ELF-1 (cell line): Measurements from ENCODE around the gene MSLN.
A peak's percentile ranks its signal among the peaks of the same experiment; 100 is the strongest.

ENCODE experiments used
- DNase-seq: peaks from one replicate; pipeline ENCODE4 v3.0.0-alpha.2; 2016; ENCODE audit warnings: low read depth, low spot score

MSLN gene

DNA sequence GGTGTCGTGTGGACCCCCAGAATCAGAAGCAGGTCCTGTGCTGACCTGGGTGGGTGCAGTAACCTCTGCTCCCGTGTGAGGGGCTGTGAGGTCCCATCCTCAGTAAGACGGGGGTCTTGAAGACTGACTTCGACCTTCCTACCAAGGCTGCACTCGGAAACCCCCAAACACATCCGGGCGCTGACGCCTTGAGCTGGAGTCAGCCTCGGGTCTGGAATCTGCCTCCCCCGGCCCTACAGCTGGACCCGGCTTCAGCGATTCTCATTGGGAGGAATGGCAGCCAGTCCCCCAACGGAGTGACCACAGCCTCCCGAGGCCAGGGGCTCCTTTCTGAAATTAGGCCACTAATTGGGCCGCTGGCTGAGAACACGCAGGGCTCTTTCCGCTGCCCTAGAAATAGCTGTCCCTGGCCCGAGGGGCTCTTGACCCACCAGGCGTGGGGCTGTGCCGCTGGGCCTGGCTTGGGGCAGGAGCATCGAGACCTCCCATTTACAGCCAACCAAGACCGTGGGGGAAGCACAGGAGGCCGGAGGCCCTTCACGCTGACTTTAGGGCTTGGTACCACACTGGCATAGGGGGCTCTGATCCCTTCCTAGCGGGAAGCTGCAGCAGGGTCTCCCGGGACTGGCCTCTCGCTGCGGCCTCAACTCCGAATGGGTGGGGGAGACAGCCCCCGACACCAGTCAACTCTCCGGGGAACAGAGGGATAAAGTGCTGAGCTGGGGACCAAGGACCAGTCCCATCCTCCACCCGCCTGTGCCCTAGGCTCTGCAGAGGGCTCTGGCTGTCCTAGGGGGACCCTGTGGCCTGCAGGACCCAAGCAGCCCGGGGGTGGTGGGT is 42.6 kb downstream of the MSLN start:
- DNase-seq: peak; percentile 41

DNA sequence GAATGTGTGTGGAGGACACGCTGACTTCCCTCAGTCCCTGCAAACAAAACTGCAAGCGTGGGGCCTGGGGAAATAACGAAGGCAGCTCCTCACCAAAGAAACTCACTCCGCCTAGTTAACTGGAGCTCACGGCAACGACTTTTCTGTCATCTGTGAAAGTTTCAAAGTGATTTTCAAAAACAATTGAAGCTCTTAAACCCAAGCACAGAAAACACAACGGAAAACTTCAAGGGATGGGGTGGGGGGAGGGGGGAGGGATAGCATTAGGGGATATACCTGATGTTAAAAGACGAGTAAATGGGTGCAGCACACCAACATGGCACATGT is 43.2 kb downstream of the MSLN start:
- no peak for DNase-seq

DNA sequence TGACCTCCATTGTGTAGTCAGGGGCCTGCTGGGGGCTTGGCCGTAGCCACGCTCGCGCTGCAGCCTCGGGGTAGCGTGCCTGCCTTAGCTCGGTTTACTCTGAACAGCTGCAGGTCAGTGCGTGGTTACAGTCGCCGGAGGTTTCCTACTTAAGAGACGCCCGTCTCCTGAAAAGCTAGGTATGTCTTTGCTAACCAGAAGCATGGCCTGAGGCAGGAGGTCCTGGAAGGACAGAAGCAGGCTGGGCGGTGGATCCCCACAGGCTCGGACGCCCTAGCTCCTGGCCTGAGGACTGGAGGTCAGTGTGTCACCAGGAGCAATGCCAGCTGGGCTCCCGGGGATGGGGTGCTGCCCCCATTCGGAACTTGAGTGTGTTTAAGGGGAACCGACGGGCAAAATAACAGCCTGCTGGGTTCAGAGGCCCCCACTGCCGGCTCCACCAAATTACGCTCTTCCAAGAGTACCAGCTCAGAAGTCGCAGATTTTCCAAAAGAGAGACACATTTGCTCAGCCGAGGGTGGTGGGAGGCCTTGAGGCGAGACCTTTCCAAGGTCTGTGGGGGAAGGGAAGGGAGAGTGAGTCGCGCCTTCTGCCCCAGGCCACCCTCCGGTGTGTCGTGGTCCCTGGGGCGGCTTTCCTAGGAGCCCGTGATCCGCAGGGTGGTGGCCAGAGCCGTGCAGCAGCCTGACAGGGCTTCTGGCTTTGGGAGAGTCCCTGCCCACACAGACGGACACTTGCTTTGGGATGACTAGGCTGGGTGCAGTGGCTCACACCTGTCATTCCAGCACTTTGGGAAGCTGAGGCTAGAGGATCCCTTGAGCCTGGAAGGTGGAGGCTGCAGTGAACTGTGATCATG is 43.9 kb downstream of the MSLN start:
- peak; percentile 77 for DNase-seq

DNA sequence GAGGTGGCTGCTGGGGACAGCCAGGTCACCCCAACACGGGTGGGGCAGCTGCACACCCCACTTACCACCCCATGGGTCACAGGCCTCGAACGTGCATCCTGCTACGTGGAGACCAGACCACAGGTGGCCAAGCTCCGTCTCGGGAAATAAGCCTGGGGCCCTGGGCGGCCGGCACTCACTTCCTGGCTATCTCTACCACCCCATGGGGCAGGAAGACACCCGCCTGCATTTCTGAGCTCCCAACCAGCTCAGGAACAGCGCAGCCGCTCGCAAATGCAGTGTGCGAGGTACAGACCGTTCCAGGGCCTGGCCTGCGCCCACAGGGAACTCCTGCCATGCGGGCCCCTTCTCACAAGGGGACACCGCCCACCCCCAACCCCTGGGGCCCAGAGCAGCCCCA is 44.9 kb downstream of the MSLN start:
- DNase-seq: no peak

DNA sequence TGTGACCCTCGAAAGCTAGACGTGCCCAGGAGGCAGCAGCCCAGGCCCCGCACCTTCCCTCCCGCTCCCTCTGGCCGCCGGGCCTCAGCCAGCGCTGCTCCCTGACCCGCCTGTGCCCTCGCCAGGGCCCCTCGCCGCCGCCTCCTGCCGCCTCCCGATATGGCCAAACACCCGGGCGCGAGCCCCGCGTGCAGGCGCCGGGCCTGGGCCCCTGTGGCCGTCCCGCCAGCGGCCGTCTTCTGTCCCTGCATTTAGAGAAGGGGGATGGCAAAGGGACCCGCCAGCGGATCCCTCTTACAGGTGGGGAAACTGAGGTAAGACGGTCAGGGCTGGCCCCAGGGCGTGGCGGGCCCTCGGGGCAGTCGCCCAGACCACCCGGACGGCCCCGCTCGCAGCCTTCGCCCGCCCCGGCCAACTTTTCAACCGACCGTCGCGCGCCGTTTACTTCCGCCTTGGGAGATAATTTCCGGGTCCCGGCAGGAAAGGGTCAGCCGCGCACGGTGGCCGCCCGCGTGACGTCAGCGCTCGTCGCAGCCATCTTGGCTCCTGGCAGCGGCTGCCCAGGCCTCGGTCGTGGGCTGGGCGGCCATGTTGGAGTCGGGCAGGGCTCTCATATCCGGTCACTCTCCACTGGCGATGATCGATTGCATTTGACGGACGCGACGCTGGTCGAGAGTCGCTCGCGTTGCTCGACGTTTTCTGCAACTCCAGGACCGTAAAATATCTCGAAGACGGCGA is 47.0 kb downstream of the MSLN start:
- peak; percentile 97 for DNase-seq

DNA sequence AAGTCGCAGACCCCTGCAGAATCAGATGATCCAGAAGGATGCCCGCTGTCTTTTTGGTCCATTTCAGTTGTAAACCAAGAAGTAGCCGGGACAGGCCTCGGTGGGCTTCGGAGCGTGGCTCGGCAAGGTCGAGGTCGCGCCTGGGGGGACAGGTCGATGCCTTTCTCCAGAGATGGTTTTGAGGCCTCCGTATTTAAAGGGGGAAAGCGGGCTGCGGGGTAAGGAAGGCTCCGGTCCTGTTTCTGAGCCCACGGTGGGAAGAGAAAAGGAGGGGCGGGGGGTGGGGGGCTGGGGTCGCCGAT is 47.5 kb downstream of the MSLN start:
- no peak for DNase-seq

DNA sequence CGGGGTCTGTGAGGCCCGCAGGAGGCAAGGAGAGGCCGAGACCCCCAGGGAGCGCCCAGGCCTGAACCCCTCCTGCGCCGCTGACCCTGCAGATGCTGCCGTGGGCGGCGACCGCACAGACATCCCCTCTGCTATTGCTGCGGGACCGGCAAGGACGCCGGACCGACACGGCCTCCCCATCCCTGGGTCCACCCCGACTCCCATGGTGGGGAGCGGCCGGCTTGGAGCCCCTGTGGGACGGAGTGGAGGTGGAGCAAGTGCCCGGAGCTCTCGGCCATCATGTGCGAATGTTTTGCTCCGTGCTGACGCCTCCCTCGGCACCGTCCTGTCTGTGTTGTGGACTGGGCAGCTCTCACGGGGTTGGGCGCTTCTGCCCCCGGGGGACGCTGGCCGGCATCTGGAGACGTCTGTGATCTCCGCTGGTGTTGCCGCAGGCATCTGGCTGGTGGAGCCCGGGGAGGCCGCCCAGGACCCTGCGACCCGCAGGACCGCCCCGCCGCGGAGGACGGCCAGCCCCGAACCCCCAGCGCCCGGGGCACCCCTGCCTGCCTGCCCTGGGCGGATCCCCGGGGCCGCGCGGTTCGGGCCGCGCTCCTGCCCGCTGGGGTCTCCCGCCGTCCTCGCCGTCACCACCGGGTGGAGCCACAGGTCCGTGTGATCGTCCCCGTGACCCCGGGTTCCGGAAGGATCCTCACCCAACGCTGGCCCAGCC is 52.8 kb downstream of the MSLN start:
- peak; percentile 74 for DNase-seq

DNA sequence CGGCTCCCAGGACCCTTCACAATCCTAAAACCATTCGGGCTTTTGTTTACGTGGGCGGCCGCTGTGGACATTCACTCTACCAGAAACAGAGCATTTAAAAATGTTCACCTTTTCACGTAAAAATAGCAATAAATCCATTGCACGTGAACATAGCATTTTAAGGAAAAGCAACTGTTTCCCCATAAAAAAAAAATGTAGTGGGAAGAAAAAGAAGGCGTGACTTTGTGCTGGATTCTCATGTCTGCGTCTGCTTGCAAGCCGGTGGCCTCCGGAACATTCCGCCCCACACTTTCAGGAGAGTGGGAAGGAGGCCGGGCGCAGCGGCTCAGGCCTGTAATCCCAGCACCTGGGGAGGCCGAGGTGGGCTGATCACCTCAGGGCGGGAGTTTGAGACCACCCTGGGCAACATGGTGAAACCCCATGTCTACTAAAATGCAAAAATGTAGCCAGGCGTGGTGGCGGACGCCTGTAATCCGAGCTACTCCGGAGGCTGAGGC is 53.4 kb downstream of the MSLN start:
- DNase-seq: no peak

DNA sequence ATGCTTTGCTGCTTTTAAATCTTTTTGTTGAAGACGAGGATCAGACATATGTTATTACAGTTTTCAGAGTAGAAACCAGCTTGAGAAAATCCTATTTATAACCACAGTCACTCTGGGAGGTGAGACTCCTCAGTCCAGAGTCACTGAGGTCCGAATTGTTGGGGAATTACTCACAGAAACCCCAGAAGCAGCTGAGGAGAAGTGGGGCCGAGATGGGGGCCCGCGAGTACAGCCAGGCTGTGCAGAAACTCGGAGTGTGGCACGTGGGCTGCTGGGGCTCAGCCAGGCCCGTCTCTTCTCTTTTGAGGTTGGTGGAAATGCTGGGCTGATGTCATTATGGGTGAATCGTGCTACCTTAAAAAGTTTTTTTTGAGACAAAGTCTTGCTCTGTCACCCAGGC is 54.4 kb downstream of the MSLN start:
- DNase-seq: no peak

DNA sequence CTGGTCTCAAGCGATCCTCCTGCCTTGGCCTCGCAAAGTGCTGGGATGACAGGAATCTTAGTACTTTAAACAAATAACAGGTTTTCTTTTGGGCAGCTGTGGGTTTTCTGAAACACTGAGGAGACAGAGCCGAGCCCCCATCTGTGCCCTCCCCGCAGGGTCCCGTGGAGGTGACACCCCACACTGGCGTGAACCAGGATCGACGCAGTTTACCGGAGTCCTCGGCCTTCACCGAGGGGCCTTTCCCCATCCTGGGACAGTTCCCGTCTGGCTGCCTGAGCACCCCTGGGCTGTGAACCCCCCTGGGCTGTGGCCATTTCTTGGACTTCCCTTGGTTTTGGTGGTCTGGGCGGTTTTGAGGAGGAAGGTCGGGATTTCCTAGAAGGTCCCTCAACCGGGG is 55.3 kb downstream of the MSLN start:
- DNase-seq: no peak

DNA sequence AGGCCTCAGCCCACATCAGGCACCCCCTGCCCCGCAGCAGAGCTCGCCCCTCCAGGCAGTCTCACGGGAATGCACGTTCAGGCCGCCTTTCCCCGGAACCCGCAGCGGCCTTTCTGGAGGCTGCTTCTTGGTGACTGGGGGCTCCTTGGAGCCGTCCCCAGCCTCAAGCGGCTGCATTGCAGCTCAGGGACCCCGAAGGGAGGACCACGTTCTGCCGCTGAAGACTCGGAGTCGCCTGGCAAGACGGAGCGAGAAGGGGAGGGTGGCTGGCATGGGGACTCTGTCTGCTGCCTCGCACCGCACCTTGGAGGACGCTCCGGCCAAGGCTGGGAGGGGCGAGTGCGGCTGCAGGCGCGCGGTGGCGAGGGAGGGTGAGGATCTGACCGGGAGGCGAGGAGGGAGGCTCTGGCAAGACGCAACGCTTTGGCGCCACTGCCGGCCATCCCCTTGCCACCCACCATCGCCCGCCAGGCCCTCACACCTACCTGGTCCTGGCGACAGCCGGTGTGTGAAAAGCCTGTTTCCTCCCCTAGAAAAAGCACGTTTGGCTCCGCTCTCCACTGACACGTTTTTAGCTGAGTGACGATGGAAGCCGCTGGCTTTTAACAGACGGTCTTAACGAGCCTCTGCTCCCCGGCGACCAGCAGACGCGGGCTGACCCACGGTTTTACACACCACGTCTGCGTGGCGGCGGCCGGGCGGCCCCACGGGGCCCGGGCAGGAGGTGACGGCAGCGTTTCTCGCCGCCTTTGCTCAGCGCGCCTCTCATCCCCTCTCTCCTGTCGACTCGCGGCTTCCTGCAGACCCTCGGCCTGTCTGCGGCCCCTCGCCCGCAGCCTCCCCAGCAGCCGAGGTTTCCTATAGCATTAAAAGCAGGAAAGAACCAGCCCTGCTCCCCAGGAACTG is 56.7 kb downstream of the MSLN start:
- DNase-seq: peak; percentile 47

DNA sequence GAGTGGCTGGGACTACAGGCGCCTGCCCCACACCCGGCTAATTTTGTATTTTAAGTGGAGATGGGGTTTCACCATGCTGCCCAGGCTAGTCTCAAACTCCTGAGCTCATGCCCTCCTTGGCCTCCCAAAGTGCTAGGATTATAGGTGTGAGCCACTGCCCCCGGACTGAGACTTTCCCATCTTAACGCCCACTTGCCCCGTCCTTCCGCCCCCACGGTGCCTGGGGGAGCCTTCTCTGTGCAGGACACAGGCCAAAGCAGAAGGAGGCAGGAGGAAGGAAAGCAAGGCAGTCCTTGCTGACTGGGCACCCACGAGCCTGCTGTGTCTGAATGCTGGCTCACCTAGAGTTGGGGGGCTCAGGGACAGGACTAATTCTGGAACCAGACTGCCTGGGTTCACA is 57.6 kb downstream of the MSLN start:
- DNase-seq: no peak
